ENCODE data around the gene ELF4. TPM values are rescaled to one million over a fixed set of nuclear protein-coding genes. Genes with fewer than 3 reads are reported as not detected.

ELF4 gene
- total and polyA plus RNA-seq, 2 donors from 2014 or later = 2.6 to 18.0 TPM

GRCh38 chrX:130051176-130051845 is 59.0 kb downstream of the ELF4 start:
- Histone ChIP-seq H3K27me3 (ENCODE audit: control insufficient read depth, insufficient read depth, low read length) (no peaks in the 10 kb centered on the region), H3K9ac (ENCODE audit: low read length in 3 of 3) (no peak overlapping the region), H3K27ac (ENCODE audit: low read depth in 2 of 2, low read length in 2 of 2) (no peak overlapping the region), H3K4me3 (ENCODE audit: low read length in 3 of 3) (no peak overlapping the region), H3K36me3 (ENCODE audit: control insufficient read depth in 2 of 3, insufficient read depth in 3 of 3, low read length in 3 of 3) (peaks cover 8 to 38% (median 11%) of the 10 kb centered on the region in 3 donors), H3K9me3 (ENCODE audit: control insufficient read depth in 2 of 3, insufficient read depth in 1 of 3, low read length in 3 of 3) (no peaks in the 10 kb centered on the region), H3K4me1 (ENCODE audit: control insufficient read depth in 2 of 3, insufficient read depth in 2 of 3, low read depth in 1 of 3, low read length in 3 of 3) (no peaks in the 10 kb centered on the region)
- TF ChIP-seq, protein P1, sequence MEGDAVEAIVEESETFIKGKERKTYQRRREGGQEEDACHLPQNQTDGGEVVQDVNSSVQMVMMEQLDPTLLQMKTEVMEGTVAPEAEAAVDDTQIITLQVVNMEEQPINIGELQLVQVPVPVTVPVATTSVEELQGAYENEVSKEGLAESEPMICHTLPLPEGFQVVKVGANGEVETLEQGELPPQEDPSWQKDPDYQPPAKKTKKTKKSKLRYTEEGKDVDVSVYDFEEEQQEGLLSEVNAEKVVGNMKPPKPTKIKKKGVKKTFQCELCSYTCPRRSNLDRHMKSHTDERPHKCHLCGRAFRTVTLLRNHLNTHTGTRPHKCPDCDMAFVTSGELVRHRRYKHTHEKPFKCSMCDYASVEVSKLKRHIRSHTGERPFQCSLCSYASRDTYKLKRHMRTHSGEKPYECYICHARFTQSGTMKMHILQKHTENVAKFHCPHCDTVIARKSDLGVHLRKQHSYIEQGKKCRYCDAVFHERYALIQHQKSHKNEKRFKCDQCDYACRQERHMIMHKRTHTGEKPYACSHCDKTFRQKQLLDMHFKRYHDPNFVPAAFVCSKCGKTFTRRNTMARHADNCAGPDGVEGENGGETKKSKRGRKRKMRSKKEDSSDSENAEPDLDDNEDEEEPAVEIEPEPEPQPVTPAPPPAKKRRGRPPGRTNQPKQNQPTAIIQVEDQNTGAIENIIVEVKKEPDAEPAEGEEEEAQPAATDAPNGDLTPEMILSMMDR (IDR thresholded peaks at IDR 0.05; ENCODE audit: borderline replicate concordance, extremely low read depth, insufficient read depth) = no peak
- no peak for FAIRE-seq
- no peak for DNase-seq
- intact Hi-C loops (cut with DNase I) = no loop called here

- no peak overlapping the region for H3K27ac ChIP-seq (ENCODE audit: low read depth in 2 of 2, low read length in 2 of 2)
- no peak overlapping the region for H3K9ac ChIP-seq (ENCODE audit: low read length in 3 of 3)
- FAIRE-seq = no peak
- DNase-seq = no peak
- no peaks in the 10 kb centered on the region for H3K4me1 ChIP-seq (ENCODE audit: control insufficient read depth in 2 of 3, insufficient read depth in 2 of 3, low read depth in 1 of 3, low read length in 3 of 3)
- intact Hi-C loops (cut with DNase I) = no loop called here
- H3K9me3 ChIP-seq (ENCODE audit: control insufficient read depth in 2 of 3, insufficient read depth in 1 of 3, low read length in 3 of 3) = no peaks in the 10 kb centered on the region
- TF ChIP-seq, protein P1 (IDR thresholded peaks at IDR 0.05; ENCODE audit: borderline replicate concordance, extremely low read depth, insufficient read depth) = no peak
- H3K36me3 ChIP-seq (ENCODE audit: control insufficient read depth in 2 of 3, insufficient read depth in 3 of 3, low read length in 3 of 3) = peaks cover 8 to 38% (median 11%) of the 10 kb centered on the region in 3 donors
- no peak overlapping the region for H3K4me3 ChIP-seq (ENCODE audit: low read length in 3 of 3)
- no peaks in the 10 kb centered on the region for H3K27me3 ChIP-seq (ENCODE audit: control insufficient read depth, insufficient read depth, low read length)
These were observed 60.5 kb downstream of the ELF4 start for GRCh38 chrX:130049821-130050220.

DNA sequence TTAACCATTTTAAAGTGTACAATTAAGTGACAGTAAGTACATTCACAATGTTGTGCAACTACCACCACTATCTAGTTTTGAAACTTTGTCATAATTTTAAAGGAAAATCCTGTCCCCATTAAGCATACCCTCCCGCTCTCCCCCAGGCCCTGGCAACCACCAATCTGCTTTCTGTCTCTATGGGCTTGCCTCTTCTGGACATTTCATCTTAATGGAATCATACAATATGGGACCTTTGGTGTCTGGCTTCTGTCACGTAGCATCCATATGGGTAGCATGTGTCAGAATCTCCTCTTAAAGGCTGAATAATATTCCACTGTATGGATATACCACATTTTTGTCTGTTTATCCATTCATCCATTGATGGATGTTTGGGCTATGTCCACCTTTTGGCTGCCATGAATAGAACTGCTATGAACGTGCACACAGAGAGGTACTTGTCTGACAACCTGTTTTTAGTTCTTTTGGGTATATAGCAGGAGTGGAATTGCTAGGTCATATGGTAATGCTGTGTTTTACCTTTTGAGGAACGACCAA is 61.5 kb downstream of the ELF4 start:
- intact Hi-C loops (cut with DNase I) = no loop called here
- DNase-seq = no peak
- Histone ChIP-seq H3K27ac (ENCODE audit: low read depth in 2 of 2, low read length in 2 of 2) (no peak overlapping the region), H3K4me1 (ENCODE audit: control insufficient read depth in 2 of 3, insufficient read depth in 2 of 3, low read depth in 1 of 3, low read length in 3 of 3) (no peaks in the 10 kb centered on the region), H3K27me3 (ENCODE audit: control insufficient read depth, insufficient read depth, low read length) (no peaks in the 10 kb centered on the region), H3K9ac (ENCODE audit: low read length in 3 of 3) (no peak overlapping the region), H3K4me3 (ENCODE audit: low read length in 3 of 3) (no peak overlapping the region), H3K9me3 (ENCODE audit: control insufficient read depth in 2 of 3, insufficient read depth in 1 of 3, low read length in 3 of 3) (no peaks in the 10 kb centered on the region), H3K36me3 (ENCODE audit: control insufficient read depth in 2 of 3, insufficient read depth in 3 of 3, low read length in 3 of 3) (peaks cover 8 to 38% (median 11%) of the 10 kb centered on the region in 3 donors)
- FAIRE-seq = no peak
- TF ChIP-seq, protein P1 (IDR thresholded peaks at IDR 0.05; ENCODE audit: borderline replicate concordance, extremely low read depth, insufficient read depth) = no peak
